Pulmonary artery endothelial cell (primary cell): ENCODE measurements around the gene CDC40. TPM values are rescaled to one million over a fixed set of nuclear protein-coding genes. Genes with fewer than 3 reads are reported as not detected.
"Not testable (repeated sequence)": the region's sequence is repeated elsewhere in the genome, so short reads cannot be mapped to it uniquely, and the experiment has no call there.

Experiments used
- DNase-seq: peaks from one replicate; pipeline ENCODE4 v3.0.0-alpha.2; 2011; ENCODE audit warnings: low read depth, low spot score
- total RNA-seq: library from RNA; depleted of rRNA; stranded (reverse); fragments of >200 nt; gene quantifications from 2 replicates; pipeline ENCODE4 v1.2.3, GENCODE V29; 2014

Gene CDC40
- total RNA-seq, 1 donor from 2014 or later: 25.2 TPM

DNA sequence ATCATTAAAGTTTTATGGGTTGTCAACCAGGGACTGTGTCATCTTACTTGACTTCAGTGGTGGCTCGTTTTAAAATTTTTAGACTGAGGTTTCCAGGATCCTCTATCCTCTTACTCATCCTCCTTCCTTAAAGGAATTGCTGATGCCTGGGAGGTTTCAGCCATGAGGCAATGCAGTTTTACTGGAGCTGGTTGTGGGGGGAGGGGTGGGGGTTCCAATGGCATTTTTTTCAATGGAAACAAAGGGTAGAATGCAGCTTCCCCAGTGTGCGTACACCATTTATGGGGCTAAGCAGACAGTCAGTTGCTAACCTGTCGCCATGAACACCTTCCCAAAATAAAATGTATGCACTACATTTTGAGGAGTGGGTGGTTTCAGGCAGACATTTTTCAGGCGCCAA, 89.9 kb downstream of the CDC40 start:
- DNase-seq: no peak

- DNase-seq: no peak
These were observed 91.5 kb downstream of the CDC40 start for GRCh38 chr6:110271732-110272022.

DNA sequence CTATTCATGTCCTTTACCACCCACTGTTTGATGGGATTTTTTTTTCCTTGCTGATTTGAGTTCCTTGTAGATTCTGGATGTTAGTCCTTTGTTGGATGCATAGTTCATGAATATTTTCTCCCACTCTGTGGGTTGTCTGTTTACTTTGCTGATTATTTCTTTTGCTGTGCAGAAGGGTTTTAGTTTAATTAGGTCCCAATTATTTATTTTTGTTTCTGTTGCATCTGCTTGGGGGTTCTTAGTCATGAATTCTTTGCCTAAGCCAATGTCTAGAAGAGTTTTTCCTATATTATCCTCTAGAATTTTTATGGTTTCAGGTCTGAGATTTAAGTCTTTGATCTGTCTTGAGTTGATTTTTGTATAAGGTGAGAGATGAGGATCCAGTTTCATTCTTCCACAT, 92.6 kb downstream of the CDC40 start:
- DNase-seq: not testable (repeated sequence)

DNA sequence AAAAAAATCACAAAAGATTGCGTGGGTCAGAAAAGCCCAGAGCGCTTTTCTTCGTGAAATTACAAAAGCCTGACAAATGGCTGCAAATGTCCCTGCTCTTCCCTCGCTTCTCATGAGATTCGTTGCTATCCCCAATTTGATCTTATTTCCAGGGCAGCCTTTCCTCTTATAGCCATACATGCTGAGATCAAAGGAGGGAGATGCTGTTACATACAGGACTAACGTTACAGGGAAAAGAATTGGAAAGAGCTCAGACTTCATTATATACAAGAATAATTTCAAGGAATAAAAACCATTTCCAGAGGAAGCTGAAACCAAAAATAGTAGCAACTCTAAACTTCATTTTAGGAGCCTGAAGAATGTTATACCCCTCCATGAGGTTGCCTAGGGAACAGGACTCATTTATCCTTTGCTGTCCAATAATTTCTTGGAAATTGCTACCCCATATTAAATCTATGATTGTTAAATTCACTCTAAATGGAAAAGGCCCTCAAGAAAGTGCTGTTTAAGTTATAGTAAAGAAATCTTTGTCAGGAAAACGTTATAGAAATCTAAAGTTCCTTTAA, 97.0 kb downstream of the CDC40 start:
- DNase-seq: no peak

Other genes starting within 250 kb of the CDC40 start
- not detected in 2 replicates for gene GPR6, start 202.1 kb upstream of the CDC40 start, total RNA-seq
- gene WASF1, start 757 bp upstream of the CDC40 start, total RNA-seq: 5.7 and 10.2 TPM in 2 replicates
- gene METTL24, start 177.9 kb downstream of the CDC40 start, total RNA-seq: not detected in 2 replicates
- 0.53 and 2.7 TPM in 2 replicates for gene DDO, start 235.1 kb downstream of the CDC40 start, total RNA-seq